Measurements from ENCODE around the gene ILF2.
A peak's percentile ranks its signal among the peaks of the same experiment; 100 is the strongest.

The ILF2 gene

DNA sequence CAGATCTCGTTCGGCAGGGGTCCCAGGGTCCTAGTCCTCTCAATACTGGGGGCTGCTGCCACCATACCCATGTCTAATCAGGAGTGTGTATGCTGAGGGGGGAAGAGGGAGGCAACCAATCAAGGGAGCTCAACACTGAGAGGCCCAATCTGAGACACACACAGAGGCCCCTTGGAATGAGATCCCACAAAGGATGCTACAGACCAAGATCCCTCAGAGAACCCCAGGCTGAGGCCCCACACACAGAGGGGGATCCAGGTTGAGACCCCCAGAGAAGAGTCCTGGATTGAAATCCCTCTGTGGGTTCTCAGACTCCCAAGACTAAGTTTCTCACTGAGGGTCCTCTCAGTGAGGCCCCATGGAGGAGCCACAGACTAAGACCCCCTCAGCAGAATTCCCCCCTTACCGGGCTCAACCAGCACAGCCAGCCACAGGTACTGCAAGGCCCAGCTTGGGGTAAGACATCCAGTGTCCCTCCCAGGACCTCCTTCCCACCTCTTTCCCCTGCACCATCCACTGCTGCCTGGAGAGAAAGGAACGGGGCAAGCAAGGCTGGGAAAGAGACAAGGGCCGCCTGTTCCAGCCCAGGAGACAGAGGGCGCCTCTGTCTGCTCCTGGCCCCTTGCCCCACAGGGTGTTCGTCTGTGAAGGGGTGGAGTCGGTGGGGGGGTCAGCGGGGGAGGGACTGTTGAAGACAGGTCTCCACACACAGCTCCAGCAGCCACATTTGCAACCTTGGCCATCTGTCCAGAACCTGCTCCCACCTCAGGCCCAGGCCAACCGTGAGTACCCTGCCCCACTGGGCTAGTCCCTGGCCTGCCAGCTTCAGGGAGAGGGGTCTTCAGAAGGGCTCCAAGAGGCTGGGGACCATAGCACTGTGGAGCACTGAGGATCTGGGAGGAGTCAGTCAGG is 42.8 kb downstream of the ILF2 start, which contains the start of gene S100A1:
TSS of gene S100A1 (plus strand) at position 720 of the 912 bp plus-strand sequence. CDS start 2,088 bp downstream, outside the sequence.
- DNase-seq (ENCODE audit: low read depth, low spot score), result no peak

GRCh38 chr1:153626904-153627714 is 43.7 kb downstream of the ILF2 start, which contains the start of gene S100A13:
TSS of gene S100A13 (minus strand) at chr1:153627505. CDS start at chr1:153626472, 1,033 bp downstream.
- no peak for DNase-seq (ENCODE audit: low read depth, low spot score)

- DNase-seq (ENCODE audit: low read depth, low spot score), result no peak
Measured at GRCh38 chr1:153626477-153626903, 44.3 kb downstream of the ILF2 start.

GRCh38 chr1:153624965-153625611 is 45.7 kb downstream of the ILF2 start:
- no peak for DNase-seq (ENCODE audit: low read depth, low spot score)

- no peak for DNase-seq (ENCODE audit: low read depth, low spot score)
Measured at GRCh38 chr1:153623101-153623500, 47.7 kb downstream of the ILF2 start.

GRCh38 chr1:153619171-153619570 is 51.6 kb downstream of the ILF2 start:
- DNase-seq (ENCODE audit: low read depth, low spot score), result no peak

- DNase-seq (ENCODE audit: low read depth, low spot score), result peak; percentile 23
Measured at GRCh38 chr1:153617663-153618062, 53.1 kb downstream of the ILF2 start.

GRCh38 chr1:153616917-153617311 is 53.9 kb downstream of the ILF2 start:
- DNase-seq (ENCODE audit: low read depth, low spot score), result no peak

DNA sequence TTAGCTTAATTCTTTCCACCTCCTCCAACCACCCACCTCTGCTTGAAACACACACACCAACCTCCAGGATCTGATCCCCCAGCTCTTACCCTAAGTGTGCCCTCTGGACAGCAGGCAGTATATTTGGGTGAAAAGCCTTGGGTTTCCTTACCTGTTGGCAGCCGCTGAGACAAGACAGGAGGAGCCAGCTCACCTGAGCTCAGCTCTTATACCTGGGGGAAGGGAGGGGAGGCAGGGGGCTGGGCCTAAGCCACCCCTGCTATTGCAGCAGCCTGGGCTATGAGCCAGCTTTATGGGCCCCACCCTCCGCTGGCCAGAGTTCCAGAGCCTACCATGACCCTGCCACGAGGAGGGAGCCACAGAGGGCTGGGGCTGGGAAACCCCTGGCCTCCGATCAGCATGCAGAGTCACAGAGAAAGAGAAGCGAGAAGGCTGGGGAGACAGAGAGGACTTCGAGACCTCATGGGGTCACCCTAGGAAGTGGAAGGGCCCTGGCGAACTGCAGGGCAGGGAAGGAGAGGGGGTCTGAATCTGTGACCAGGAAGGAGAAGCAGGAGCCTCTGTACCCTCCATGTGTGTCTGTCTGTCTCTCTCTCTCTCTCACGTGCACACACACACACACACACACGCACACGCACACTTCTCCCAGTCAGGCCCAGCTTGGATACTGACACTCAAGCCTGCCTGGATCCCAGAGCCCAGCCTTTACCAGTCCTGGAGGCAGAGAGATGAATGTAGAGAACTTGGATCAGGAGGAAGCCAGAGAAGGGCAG is 54.5 kb downstream of the ILF2 start, which contains the start of gene S100A14:
TSS of gene S100A14 (minus strand) at position 182 of the 773 bp plus-strand sequence. CDS start 467 bp downstream, outside the sequence.
- no peak for DNase-seq (ENCODE audit: low read depth, low spot score)

GRCh38 chr1:153615406-153615805 is 55.4 kb downstream of the ILF2 start:
- no peak for DNase-seq (ENCODE audit: low read depth, low spot score)

- DNase-seq (ENCODE audit: low read depth, low spot score), result no peak
Measured at GRCh38 chr1:153614906-153615305, 55.9 kb downstream of the ILF2 start.

DNA sequence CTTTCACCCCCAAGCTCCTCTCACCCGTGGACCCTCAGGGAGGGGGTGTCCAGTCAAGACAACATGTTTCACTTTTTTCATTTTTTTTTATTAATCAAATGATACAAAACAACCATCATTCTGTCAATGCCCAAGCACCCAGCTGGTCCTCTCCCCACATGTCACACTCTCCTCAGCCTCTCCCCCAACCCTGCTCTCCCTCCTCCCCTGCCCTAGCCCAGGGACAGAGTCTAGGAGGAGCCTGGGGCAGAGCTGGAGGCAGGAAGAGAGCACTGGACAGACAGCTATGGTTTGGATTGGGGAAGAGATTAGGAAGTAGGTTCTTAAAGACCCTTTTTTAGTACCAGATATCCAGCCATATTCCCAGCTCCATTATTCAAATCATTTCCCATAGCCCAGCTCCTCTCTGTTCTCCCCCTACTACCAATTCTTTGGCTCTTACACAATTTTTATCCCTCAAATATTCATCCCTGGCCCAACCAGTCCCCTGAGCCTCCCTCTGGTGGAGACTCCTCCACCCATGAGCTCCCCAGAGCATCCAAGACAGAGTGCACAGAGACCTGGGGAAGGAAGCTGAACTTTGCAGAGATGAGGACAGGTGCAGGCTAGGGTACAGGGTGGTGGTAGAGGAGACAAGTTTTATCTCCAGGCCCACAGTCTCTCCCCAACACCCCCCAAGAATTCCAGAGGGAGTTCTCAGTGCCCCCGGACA is 56.4 kb downstream of the ILF2 start:
- no peak for DNase-seq (ENCODE audit: low read depth, low spot score)

GRCh38 chr1:153613406-153613805 is 57.4 kb downstream of the ILF2 start:
- DNase-seq (ENCODE audit: low read depth, low spot score), result no peak

- DNase-seq (ENCODE audit: low read depth, low spot score), result no peak
Measured at GRCh38 chr1:153612755-153613331, 58.0 kb downstream of the ILF2 start, which contains the start of gene S100A16. TSS of gene S100A16 (minus strand) at chr1:153613137. CDS start at chr1:153608151, 4,986 bp downstream.

- no peak for DNase-seq (ENCODE audit: low read depth, low spot score)
Measured at GRCh38 chr1:153612111-153612754, 58.6 kb downstream of the ILF2 start.

Measured in activated naive CD8-positive, alpha-beta T cell treated with anti-CD3 and anti-CD28 coated beads, Interleukin-2, amount 50 U/mL, for 16 hours (primary cell).